BJ (cell line): ENCODE data around the gene GRIK1. TPM values are rescaled to one million over a fixed set of nuclear protein-coding genes. Genes with fewer than 3 reads are reported as not detected.

Experiments used
- CTCF ChIA-PET: fragments of 350-600 bp; formaldehyde crosslinking; extraction: SDS; loops from one replicate; lab custom pipeline; 2021; ENCODE audit warnings: antibody characterized with exemption, inconsistent platforms; lab: Yijun Ruan, JAX
- POLR2A ChIA-PET: fragments of 300-600 bp; sonication (Branson Sonifier 250); formaldehyde crosslinking; extraction: SDS; loops from one replicate; lab custom pipeline; 2021; ENCODE audit warnings: antibody characterized with exemption; lab: Charles Lee
- DNase-seq: peaks from one replicate; pipeline ENCODE4 v3.0.0-alpha.2; 2011; ENCODE audit warnings: low read depth
- H3K27me3 ChIP-seq: 2 replicates; pipeline ENCODE4 v1.6.0; 2011; ENCODE audit warnings: low read length; ENCODE audit not compliant: control insufficient read depth, insufficient read depth
- H3K36me3 ChIP-seq: 2 replicates; pipeline ENCODE4 v1.5.1; 2011; ENCODE audit warnings: low read length; ENCODE audit not compliant: control insufficient read depth, insufficient read depth
- H3K4me3 ChIP-seq: 2 replicates; pipeline ENCODE4 v1.5.1; 2011; ENCODE audit warnings: low read depth, mild to moderate bottlenecking, control low read depth, low read length
- polyA plus RNA-seq: library from polyadenylated mRNA; depleted of rRNA; stranded (reverse); fragments of >200 nt; gene quantifications from 2 replicates; pipeline ENCODE4 v1.2.3, GENCODE V29; 2011; rRNA removed
- TF ChIP-seq, protein P1 (sequence below): IDR thresholded peaks from 2 replicates; pipeline ENCODE4 v1.5.1; 2011; ENCODE audit warnings: low read depth, mild to moderate bottlenecking, control low read depth, inconsistent platforms, low read length, moderate library complexity; ENCODE audit not compliant: insufficient read depth

The GRIK1 gene
- polyA plus RNA-seq, 1 experiment: 0.04 TPM

DNA sequence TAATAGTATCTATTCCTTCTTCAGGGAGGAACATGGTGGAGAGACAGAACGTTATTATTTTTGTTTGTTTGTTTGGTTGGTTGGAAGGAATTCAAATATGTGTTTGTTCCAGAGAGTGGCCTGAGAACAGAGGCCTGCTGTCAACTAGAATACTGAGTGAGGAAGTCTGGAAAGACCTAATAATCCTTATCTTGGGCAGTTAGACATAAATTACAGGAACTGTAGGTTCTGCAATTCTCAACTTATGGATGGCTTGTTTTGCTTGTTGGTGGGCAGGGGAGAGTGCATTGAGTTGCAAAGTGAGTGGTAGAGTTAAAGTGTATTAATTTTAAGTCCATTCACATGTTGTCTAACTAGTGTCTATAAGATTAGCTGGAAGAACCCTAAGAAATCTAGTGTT, 443.5 kb downstream of the GRIK1 start:
- Histone ChIP-seq H3K27me3 (no peaks in the 10 kb centered on the region), H3K4me3 (no peak overlapping the region), H3K36me3 (peaks cover 2% of the 10 kb centered on the region; the same call in 1 of the 2 replicates)
- DNase-seq: no peak
- TF ChIP-seq, protein P1, sequence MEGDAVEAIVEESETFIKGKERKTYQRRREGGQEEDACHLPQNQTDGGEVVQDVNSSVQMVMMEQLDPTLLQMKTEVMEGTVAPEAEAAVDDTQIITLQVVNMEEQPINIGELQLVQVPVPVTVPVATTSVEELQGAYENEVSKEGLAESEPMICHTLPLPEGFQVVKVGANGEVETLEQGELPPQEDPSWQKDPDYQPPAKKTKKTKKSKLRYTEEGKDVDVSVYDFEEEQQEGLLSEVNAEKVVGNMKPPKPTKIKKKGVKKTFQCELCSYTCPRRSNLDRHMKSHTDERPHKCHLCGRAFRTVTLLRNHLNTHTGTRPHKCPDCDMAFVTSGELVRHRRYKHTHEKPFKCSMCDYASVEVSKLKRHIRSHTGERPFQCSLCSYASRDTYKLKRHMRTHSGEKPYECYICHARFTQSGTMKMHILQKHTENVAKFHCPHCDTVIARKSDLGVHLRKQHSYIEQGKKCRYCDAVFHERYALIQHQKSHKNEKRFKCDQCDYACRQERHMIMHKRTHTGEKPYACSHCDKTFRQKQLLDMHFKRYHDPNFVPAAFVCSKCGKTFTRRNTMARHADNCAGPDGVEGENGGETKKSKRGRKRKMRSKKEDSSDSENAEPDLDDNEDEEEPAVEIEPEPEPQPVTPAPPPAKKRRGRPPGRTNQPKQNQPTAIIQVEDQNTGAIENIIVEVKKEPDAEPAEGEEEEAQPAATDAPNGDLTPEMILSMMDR: no peak
- POLR2A ChIA-PET: no interaction called here
- CTCF ChIA-PET: interaction anchor here (1.2 kb wide), 1 partner anchor 14 kb away, joined by 3 read pairs; no protein-coding TSS in a partner anchor

DNA sequence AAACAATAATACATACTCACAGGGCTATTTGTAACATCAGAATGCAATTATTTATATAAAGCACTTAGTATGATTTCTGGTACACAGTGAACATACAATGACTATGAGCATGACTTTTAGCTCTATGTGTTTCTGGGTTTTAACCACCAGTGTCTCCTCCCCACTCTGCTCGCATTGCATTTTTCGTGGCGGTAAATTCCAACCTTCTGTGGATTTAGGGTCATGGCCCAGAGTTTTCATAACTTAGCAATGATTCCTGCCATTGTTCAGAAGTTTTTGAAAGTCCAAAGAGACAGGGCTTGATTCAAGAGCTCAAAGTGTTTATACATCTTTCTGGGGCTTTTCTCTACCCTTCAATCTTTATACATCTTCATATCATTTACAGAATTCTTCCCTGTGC, 449.8 kb downstream of the GRIK1 start:
- CTCF ChIA-PET: interaction anchor here (0.7 kb wide), 1 partner anchor 10 kb away, joined by 3 read pairs; no protein-coding TSS in a partner anchor
- DNase-seq: no peak

DNA sequence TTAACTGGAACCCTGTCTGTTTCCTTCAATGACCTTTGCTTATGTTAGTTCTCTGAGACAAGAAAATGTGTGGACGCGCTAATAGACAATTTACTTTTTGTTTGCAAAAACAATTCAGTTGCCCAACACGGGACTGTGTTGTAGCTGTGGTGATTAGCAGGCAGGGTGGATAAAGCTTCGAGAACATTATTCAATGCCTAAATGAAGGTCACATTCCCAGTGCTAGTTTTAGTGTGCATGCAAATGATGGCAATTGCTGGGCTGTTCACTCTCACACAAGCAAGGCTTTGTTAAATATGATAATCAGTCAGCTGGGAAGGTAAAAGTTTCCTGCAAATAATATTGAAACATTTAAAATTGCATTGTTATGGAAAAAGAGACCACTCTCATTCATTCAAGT, 452.6 kb downstream of the GRIK1 start:
- DNase-seq: no peak
- H3K36me3 ChIP-seq: no peaks in the 10 kb centered on the region
- no peaks in the 10 kb centered on the region for H3K27me3 ChIP-seq
- CTCF ChIA-PET: interaction anchor here (0.8 to 1.9 kb wide), 3 partner anchors 7 to 12 kb away, joined by 3 to 5 read pairs (median 5); no protein-coding TSS in a partner anchor
- TF ChIP-seq, protein P1: no peak
- POLR2A ChIA-PET: no interaction called here
- H3K4me3 ChIP-seq: no peak overlapping the region

More for the DNA sequence above, 449.8 kb downstream of the GRIK1 start:
- TF ChIP-seq, protein P1: no peak
- H3K27me3 ChIP-seq: no peaks in the 10 kb centered on the region
- POLR2A ChIA-PET: interaction anchor here (1.1 kb wide), 1 partner anchor 15 kb away, joined by 3 read pairs; no protein-coding TSS in a partner anchor
- no peak overlapping the region for H3K4me3 ChIP-seq
- no peaks in the 10 kb centered on the region for H3K36me3 ChIP-seq

Other genes starting within 250 kb of the GRIK1 start
- not detected in 2 replicates for gene CLDN17, start 226.8 kb upstream of the GRIK1 start, polyA plus RNA-seq